Lung (tissue), 12 donors: Measurements from ENCODE around the gene SH3BP4. TPM values are rescaled to one million over a fixed set of nuclear protein-coding genes. Genes with fewer than 3 reads are reported as not detected.

Source experiments
- ATAC-seq: fragments of 200-7000 bp; cut with Tn5 transposase; one replicate; pipeline ENCODE4 v1.9.1; 2020; ENCODE audit warnings: moderate number of reproducible peaks; ENCODE audit not compliant: insufficient read depth, low FRiP score
- DNase-seq, 3 donors: peaks; one replicate each; pipeline ENCODE4 v3.0.0-alpha.2; 2013 to 2017
- H3K27ac ChIP-seq, 2 donors: one replicate each; pipeline ENCODE4 v1.5.1; 2013; ENCODE audit warnings: mild to moderate bottlenecking in 2 of 2, moderate library complexity in 2 of 2, control low read depth in 1 of 2, inconsistent platforms in 1 of 2, low read depth in 1 of 2, low read length in 1 of 2
- H3K27me3 ChIP-seq, 3 donors: one replicate each; pipeline ENCODE4 v1.5.1; 2013; ENCODE audit warnings: low read length in 2 of 3; ENCODE audit not compliant: control insufficient read depth in 3 of 3, insufficient read depth in 3 of 3
- H3K36me3 ChIP-seq, 4 donors: one replicate each; pipeline ENCODE4 v1.5.1; 2013; ENCODE audit warnings: low read length in 4 of 4, mild to moderate bottlenecking in 1 of 4, moderate library complexity in 1 of 4; ENCODE audit not compliant: control insufficient read depth in 4 of 4, insufficient read depth in 4 of 4
- H3K4me1 ChIP-seq, 5 donors: one replicate each; pipeline ENCODE4 v1.5.1; 2013; ENCODE audit warnings: low read length in 5 of 5, mild to moderate bottlenecking in 2 of 5, moderate library complexity in 1 of 5; ENCODE audit not compliant: control insufficient read depth in 5 of 5, insufficient read depth in 5 of 5
- H3K4me3 ChIP-seq: one replicate; pipeline ENCODE4 v1.5.1; 2013; ENCODE audit warnings: mild to moderate bottlenecking, control low read depth, moderate library complexity
- H3K9ac ChIP-seq, 2 donors: one replicate each; pipeline ENCODE4 v1.5.1; 2013; ENCODE audit warnings: low read length in 2 of 2, control low read depth in 1 of 2; ENCODE audit not compliant: insufficient read depth in 1 of 2
- H3K9me3 ChIP-seq, 4 donors: one replicate each; pipeline ENCODE4 v1.5.1; 2013; ENCODE audit warnings: low read length in 3 of 4, mild to moderate bottlenecking in 1 of 4, moderate library complexity in 1 of 4; ENCODE audit not compliant: control insufficient read depth in 4 of 4, insufficient read depth in 3 of 4
- WGBS, 2 donors: extraction: QIAGEN DNeasy Blood & Tissue Kit; methylation state at CpG; one replicate each; pipeline ENCODE4 v1.1.7; 2013; 5-methylcytosine and 5-hydroxymethylcytosine counted together
- polyA plus RNA-seq, 2 donors: library from polyadenylated mRNA; stranded (reverse); fragments of 200-250 nt; gene quantifications; one replicate each; pipeline ENCODE4 v1.2.1, GENCODE V29; 2013
- total RNA-seq, 2 donors: library from RNA; depleted of rRNA in 1 of 2; stranded (reverse); fragments of >200 nt in 1 of 2; gene quantifications; one replicate each; pipeline ENCODE4 v1.2.1, GENCODE V29; 2014 to 2021
- TF ChIP-seq, protein P1 (sequence below): IDR thresholded peaks from 2 replicates; pipeline ENCODE4 v1.5.1; 2012; ENCODE audit warnings: mild to moderate bottlenecking; ENCODE audit errors: control extremely low read depth, extremely low read depth
- donor health status: control.
- donor health status: control.
- donor health status: Bipolar disorder and iron deficiency.
- donor health status: healthy.
- donor health status: DM: yes; HTN: yes; CAD: no.

Gene SH3BP4
- total and polyA plus RNA-seq, 4 donors: 12.0 to 36.5 (median 18.2) TPM

DNA sequence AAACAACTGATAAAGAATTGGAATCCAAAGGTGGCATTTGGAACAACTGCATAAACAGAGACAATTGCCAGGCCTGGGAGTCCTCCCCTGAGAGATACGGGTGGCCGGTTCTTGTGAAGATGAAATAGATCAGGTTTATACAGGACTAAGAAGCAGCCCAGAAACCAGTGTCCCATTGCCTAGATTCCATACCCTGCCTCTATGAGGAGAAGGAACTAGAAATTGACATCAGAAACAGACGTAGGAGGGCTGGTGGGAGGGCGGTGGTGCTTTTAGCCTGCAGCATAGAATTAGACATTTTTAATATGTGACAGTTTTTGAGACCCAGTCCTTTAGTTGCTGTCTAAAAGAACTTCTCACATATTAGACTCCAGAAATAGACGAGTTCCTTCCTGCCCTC lies 11.8 kb upstream of the SH3BP4 start:
- DNase-seq: no peak
- H3K9ac ChIP-seq: no peak overlapping the region
- no peaks in the 10 kb centered on the region for H3K27me3 ChIP-seq
- TF ChIP-seq, protein P1, sequence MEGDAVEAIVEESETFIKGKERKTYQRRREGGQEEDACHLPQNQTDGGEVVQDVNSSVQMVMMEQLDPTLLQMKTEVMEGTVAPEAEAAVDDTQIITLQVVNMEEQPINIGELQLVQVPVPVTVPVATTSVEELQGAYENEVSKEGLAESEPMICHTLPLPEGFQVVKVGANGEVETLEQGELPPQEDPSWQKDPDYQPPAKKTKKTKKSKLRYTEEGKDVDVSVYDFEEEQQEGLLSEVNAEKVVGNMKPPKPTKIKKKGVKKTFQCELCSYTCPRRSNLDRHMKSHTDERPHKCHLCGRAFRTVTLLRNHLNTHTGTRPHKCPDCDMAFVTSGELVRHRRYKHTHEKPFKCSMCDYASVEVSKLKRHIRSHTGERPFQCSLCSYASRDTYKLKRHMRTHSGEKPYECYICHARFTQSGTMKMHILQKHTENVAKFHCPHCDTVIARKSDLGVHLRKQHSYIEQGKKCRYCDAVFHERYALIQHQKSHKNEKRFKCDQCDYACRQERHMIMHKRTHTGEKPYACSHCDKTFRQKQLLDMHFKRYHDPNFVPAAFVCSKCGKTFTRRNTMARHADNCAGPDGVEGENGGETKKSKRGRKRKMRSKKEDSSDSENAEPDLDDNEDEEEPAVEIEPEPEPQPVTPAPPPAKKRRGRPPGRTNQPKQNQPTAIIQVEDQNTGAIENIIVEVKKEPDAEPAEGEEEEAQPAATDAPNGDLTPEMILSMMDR: no peak
- no peak overlapping the region for H3K27ac ChIP-seq
- H3K4me3 ChIP-seq: no peak overlapping the region
- 68 to 71% methylated on average over 5 of the region's 5 CpGs for WGBS, 2 donors
- H3K9me3 ChIP-seq: no peaks in the 10 kb centered on the region
- H3K4me1 ChIP-seq: no peaks in the 10 kb centered on the region
- no peak for ATAC-seq
- H3K36me3 ChIP-seq: no peaks in the 10 kb centered on the region

DNA sequence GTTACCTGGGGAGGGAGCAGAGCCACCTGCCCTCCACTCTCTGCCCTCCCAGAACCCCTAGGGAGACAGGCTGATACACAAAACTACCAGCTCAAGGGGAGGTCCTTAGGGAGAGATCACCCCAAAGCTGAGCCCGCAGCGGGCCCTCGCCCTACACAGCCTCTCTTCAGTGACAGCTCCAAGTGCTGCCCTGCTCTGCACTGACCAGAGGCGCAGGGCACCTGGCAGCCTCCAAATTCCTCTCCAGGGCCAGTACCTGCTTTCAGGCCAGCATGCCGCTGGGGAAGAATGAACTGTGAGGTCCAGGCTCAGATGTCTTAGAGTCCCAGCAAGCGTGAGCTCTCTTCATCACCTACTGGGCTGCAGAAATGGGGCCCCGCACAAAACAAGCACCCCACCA lies 11.3 kb upstream of the SH3BP4 start:
- 93% methylated on average over 7 of the region's 7 CpGs for WGBS, 2 donors
- no peak overlapping the region for H3K9ac ChIP-seq
- H3K4me1 ChIP-seq: no peaks in the 10 kb centered on the region
- H3K27me3 ChIP-seq: no peaks in the 10 kb centered on the region
- no peak for ATAC-seq
- no peak overlapping the region for H3K27ac ChIP-seq
- no peaks in the 10 kb centered on the region for H3K36me3 ChIP-seq
- no peak for DNase-seq
- no peak overlapping the region for H3K4me3 ChIP-seq
- H3K9me3 ChIP-seq: no peaks in the 10 kb centered on the region
- TF ChIP-seq, protein P1: no peak

DNA sequence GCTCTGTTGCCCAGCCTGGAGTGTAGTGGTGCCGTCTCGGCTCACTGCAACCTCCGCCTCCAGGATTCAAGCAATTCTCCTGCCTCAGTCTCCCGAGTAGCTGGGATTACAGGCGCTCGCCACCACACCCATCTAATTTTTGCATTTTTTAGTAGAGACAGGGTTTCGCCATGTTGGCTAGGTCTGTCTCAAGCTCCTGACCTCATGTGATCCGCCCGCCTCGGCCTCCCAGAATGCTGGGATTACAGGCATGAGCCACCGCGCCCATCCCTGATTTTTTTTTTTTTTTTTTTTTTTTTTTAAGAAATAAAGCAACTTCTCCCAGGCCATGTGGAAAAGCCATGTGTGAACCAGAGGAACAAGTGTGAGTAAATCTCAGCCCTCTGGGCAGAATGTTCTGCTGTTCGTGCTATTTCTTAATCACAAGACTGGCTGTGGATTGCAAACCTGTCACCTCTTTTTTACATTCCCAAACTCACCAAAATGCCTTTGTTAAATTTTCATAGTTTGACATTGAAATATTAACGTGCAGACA lies 6.4 kb upstream of the SH3BP4 start:
- Histone ChIP-seq H3K9ac (no peak overlapping the region), H3K27ac (no peak overlapping the region), H3K9me3 (no peaks in the 10 kb centered on the region), H3K4me3 (no peak overlapping the region), H3K27me3 (no peaks in the 10 kb centered on the region), H3K36me3 (no peaks in the 10 kb centered on the region), H3K4me1 (peaks cover 0 to 8% (median 0%) of the 10 kb centered on the region in 5 donors)
- TF ChIP-seq, protein P1: no peak
- DNase-seq (no peak), ATAC-seq (no peak)
- 86 to 90% methylated on average over 14 of the region's 14 CpGs for WGBS, 2 donors

DNA sequence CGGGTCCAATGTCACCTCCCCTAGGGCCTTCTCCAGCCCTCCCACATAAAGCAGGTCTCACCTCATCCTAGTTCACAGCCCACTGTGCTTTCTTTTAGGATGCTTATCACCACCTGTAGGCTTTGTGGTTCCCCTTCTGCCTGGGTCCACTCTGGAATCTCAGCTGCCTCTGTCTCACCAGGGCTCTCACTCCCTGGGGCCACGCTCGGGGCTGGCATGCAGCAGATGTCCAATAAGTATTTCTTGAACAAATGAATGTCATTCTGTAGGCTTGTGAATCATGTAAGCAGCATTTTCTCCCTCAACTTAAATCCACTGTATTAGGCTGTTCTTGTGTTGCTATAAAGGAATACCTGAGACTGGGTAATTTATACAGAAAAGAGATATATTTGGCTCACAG lies 4.3 kb upstream of the SH3BP4 start:
- ATAC-seq (no peak), DNase-seq (no peak)
- no peak overlapping the region for H3K9ac ChIP-seq
- 92 to 96% methylated on average over 3 of the region's 3 CpGs for WGBS, 2 donors
- no peaks in the 10 kb centered on the region for H3K27me3 ChIP-seq
- no peak overlapping the region for H3K4me3 ChIP-seq
- no peaks in the 10 kb centered on the region for H3K9me3 ChIP-seq
- H3K36me3 ChIP-seq: no peaks in the 10 kb centered on the region
- no peak overlapping the region for H3K27ac ChIP-seq
- H3K4me1 ChIP-seq: peaks cover 0 to 8% (median 0%) of the 10 kb centered on the region in 5 donors
- TF ChIP-seq, protein P1: no peak
